NCI-H146 (cell line): ENCODE results near the gene NID2.

Source experiments
- DNase-seq: peaks from one replicate; lab custom pipeline; 2025; lab: John Stamatoyannopoulos, UW

Gene NID2

GRCh38 chr14:52052288-52052943, 16.4 kb downstream of the NID2 start:
- DNase-seq = no peak

GRCh38 chr14:52051871-52052270, 17.0 kb downstream of the NID2 start:
- no peak for DNase-seq

- DNase-seq = no peak
Observed at GRCh38 chr14:52051251-52051650, 17.6 kb downstream of the NID2 start.

GRCh38 chr14:52049721-52050588, 18.9 kb downstream of the NID2 start:
- no peak for DNase-seq

- no peak for DNase-seq
Observed at GRCh38 chr14:52049271-52049670, 19.6 kb downstream of the NID2 start.

- no peak for DNase-seq
Observed at GRCh38 chr14:52048641-52049204, 20.1 kb downstream of the NID2 start.

- no peak for DNase-seq
Observed at GRCh38 chr14:52048116-52048515, 20.7 kb downstream of the NID2 start.

GRCh38 chr14:52046376-52046917, 22.4 kb downstream of the NID2 start:
- no peak for DNase-seq

- no peak for DNase-seq
Observed at GRCh38 chr14:52044791-52045522, 23.9 kb downstream of the NID2 start.

GRCh38 chr14:52043690-52044089, 25.2 kb downstream of the NID2 start:
- DNase-seq = no peak

- no peak for DNase-seq
Observed at GRCh38 chr14:52042371-52043289, 26.2 kb downstream of the NID2 start.

- no peak for DNase-seq
Observed at GRCh38 chr14:52040598-52040997, 28.3 kb downstream of the NID2 start.

- DNase-seq = no peak
Observed at GRCh38 chr14:52039124-52039815, 29.6 kb downstream of the NID2 start.

- DNase-seq = no peak
Observed at GRCh38 chr14:52033101-52033642, 35.7 kb downstream of the NID2 start.

GRCh38 chr14:52032204-52032801, 36.6 kb downstream of the NID2 start:
- no peak for DNase-seq

- no peak for DNase-seq
Observed at GRCh38 chr14:52031781-52032180, 37.1 kb downstream of the NID2 start.

- DNase-seq = no peak
Observed at GRCh38 chr14:52029881-52030280, 39.0 kb downstream of the NID2 start.

GRCh38 chr14:52026901-52027300, 42.0 kb downstream of the NID2 start:
- no peak for DNase-seq

GRCh38 chr14:52026017-52026660, 42.7 kb downstream of the NID2 start:
- DNase-seq = no peak
